Non-pigmented ciliary epithelial cell (primary cell): ENCODE measurements around the gene MFRP.

Experiments used
- DNase-seq: peaks from one replicate; pipeline ENCODE4 v3.0.0-alpha.2; 2010; ENCODE audit warnings: low read depth

MFRP gene

DNA sequence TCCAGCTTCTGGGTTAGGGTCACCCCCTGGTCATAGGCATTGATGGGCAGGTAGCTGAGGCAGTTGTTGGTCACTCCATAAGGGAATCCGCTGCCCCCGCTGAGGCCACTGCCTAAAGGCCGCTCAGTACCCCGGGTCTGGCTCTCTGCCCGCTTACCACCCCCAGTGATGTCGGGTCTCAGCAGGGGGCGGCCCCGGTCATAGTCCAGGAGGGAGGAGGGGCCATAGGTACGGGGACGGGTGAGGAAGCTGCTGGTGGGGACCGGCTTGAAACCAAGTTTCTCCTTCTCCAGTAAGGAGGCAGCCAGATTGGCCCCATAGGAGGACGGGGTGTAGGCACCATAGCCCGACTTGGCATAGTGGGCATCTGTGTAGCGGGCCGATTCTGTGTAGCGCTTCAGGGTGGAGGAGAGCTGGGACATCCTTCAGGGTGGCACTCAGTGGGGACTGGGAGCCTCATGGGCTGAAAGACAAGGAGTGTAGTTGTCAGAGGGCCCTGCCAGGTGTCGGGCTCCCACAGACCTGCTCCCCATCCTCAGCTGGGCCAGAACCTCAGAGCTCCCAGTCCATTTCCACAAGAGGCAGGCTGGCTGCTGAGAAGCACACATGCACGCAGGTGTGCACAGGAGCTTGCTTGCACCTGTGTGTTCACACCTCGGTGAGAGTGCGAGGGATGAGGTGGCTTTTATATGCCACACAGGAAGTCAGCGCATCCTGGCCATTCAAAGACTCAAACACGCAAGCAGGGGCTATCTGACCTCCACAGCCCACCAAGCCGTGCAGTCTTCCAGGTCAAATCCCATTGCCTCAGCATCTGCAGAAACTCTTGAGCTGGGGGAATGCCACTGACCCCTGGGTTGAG is 26.8 kb upstream of the MFRP start:
- DNase-seq, result no peak

DNA sequence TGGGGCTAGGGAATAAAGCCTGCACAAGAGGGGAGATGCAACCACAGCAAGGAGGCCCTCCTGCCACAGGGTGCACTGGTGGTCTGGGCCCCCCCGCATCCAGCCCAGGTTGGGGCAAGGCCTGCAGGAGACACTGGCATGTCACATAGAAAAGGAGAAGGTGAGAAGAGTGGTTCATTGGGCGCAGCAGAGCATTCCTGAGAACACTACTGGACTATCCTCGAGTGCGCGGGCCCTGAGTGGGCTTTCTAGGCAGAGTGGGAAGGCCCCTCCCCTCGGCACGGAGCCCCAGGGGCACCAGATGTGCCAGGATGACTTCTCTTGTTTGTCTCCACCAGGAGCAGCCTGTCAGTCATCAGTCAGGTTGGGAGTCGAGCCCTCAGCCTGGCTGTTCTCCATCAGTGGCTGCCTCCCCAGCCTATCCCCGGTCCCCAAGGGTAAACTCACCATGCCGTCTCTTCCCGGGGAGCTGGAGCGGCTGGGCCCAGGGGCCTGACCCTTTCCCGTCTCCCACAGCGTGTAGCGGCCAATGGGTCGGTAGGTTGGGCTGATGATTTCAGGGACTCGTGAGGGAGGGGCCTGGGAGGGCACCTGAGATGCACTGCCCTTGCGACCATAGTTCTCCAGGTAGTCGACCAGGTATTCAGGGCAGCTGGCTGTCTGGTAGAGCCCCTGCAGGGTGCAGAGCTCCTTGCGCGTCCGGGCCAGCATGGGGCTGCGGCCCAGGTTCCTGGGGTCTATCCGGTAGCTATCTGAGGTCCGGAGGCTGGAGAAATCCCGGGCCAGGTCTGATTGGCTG is 26.0 kb upstream of the MFRP start:
- DNase-seq, result no peak

DNA sequence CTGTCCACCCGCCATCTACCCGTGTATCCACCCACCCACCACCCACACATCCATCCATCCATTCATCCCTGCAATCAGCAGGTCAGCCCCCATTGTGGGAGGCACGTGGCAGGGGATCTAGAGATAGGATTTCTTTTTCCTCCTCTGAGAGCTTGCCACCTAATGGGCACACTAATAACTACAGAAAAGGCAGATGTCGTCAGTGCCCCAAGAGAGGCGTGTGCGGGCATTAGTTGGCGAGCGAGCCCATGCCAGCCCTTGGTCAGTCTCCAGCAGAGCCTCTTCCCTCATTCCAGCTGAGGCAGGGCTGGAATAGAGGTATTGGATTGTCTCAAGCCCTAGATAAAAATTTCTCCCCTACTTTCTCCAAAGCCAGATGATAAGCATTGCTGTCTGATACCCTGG is 25.3 kb upstream of the MFRP start:
- no peak for DNase-seq

GRCh38 chr11:119371067-119371601 is 24.6 kb upstream of the MFRP start:
- DNase-seq, result no peak

DNA sequence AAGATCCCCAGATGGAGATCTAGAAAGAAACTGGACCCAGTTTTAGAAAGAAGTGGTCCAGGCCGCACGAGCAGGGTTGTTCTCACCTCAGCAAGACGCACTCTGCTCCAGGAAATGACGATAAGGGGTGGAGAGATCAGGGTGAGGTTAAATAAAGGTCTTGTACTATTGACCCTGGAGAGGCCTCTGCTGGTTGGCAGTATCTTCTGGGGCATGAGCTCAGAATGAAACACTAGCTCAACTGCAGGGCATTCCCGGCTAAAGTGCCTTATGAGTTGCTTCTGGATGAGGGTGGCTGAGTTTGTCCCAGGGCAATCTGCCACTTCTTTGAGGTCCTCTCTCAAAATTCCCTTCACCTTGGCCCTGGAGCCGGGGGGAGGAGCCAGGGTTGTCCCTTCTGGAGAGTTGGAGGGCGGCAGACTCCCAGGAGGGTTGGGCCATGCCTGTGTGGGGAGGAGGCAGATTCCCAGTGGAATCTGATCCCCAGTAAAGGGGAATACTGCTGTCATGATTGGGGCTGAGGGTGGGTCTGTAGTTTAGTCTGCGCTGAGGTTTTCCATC is 24.1 kb upstream of the MFRP start:
- DNase-seq, result no peak

- DNase-seq, result no peak
Observed at GRCh38 chr11:119369132-119369925, 22.8 kb upstream of the MFRP start.

GRCh38 chr11:119368121-119369034 is 21.9 kb upstream of the MFRP start:
- no peak for DNase-seq

DNA sequence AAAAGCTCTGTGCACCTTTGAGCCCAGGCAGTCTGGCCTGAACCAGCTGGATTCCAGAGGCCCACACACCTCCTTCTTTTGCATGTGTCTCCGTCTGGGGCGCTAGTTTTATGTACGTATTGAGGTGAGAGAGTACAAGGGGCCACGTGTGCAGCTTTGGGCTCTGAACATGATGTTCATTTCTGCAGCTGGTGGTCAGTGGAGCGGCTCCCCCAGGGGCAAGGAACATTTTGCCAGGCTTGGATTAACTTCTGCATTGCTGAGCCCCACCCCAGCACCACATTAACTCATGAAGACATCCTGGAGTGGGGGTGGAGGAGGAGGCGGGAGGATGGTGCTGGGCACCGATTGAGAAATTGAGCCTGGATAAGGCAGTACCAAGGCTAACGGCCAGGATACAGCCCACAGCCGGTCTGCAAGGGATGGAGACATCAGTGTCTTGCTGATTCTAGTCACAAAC is 21.2 kb upstream of the MFRP start:
- no peak for DNase-seq

GRCh38 chr11:119366690-119367620 is 20.4 kb upstream of the MFRP start:
- no peak for DNase-seq

DNA sequence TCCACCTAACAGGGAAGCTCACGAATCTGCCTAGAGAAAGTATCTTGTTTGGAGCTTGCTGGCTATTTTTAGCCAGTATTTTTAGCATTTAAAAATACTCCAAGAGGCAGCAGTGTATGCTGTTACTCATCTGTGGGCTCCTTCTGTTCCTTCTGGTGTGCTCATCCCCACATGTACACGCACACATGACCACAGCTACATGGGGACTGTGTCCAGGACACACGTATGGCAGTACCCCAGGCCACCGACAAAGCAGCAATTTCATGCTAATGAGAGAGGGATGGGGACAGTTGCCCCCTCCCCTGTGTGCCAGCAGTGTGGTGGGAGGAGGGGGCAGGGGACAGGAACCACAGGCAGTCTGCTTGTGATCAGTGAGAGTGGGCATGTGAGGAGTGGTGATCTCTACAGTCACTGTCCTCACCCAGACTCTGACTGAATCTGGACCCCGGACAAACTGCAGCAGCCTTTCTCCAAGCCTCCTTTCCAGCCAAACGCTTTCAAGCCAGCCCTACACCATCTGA is 18.6 kb upstream of the MFRP start:
- no peak for DNase-seq

DNA sequence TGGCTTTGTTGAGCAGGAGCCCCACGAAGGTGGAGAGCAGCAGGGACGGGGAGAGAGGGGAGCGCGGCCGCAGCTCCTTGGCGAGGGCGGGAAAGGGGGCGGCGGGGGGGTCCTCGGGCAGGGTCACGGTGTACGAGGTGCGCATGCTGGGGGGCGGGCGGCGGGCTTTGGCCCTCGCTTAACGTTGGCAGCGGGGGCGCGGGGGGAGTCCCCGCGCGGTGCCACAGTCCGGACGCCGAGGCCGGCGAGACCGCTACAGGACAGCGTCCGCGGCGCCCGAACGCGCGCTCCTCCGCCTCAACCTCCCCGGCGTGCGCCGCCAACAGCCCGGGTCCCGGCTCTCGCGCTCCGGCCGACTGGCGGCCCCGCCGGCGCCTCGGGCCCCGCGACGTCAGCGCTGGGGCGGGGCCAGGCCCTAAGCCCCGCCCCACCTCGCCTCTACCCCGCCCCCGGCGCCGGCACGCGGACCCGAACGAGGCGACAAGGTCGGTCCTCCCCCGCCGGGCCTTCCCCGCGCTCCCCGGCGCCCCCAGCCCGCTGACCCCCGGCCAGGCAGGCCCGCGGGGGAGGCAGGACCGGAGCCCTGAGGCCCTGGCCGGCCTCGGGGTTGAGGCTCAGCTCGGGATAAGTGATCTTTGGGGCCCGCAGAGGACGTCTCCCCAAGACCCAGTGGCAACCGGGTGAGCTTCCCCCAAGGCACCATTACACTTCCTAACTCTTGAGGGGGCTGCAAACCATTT is 17.5 kb upstream of the MFRP start:
- DNase-seq, result no peak

DNA sequence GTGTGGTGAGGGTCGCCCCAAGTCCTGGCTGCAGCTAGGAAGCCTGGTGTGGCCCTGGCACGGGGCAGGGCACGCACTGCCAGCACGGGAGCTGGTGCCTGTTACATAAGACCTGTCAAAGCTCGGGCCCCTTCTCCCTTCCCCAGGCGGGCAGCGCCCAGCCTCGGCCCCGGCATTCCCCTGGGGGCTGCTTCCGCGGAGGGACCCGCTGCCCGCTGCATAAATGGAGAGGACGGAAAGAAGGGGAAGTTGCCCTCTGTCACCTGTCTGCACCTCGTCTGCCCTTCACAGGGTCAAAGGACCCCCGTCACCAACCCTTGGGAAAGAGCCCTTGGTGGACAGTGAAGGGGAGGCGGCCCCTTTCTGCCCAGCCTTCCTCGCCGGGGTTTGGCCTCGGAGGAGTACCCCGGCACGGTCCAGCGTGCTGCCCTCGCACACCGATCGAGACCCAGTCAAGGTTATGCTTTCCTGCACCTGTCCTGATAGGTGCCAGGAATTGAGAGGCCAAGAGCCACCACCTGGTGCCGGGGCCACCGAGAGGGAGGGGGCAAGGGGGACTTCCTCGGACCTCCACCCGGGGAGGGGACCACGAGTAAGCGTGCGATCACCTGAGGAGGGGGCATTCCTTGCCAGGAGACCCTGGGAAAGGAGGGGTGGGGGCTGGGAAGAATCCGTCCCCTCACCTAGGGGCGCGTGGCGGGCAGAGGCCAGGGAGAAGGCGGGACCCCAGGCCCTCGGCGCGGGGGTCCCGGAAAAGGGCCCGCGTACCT is 16.8 kb upstream of the MFRP start:
- DNase-seq, result no peak

DNA sequence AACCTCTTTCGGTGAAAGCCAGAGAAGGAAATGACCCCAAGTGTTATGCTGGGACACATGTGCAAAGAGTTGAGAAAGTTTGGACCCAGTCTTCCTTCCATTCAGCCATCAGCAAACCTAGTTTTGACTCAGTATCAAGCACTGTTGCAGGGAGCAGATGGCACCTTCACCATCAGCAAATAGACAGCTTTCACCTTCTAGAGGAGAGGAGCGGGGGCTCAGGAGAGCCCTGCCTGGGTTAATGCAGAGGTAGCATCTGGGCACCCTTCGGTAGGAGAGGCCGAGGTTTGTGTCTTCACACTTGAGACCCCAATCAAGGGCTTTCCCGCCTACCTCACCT is 16.2 kb upstream of the MFRP start:
- DNase-seq, result no peak

- no peak for DNase-seq
Observed at GRCh38 chr11:119361941-119362725, 15.6 kb upstream of the MFRP start.

- peak; percentile 49 for DNase-seq
Observed at GRCh38 chr11:119361056-119361787, 14.7 kb upstream of the MFRP start.
